ENCODE measurements around the gene USP49. TPM values are rescaled to one million over a fixed set of nuclear protein-coding genes. Genes with fewer than 3 reads are reported as not detected.

USP49 gene
- total RNA-seq, 4 donors from 2014 or later, result 2.3 to 7.9 (median 4.0) TPM

GRCh38 chr6:41939176-41939847, 44.1 kb upstream of the USP49 start:
- WGBS, 2 donors (ENCODE audit: low coverage in 1 of 2), result 20 to 46% methylated on average over 2 to 11 of the region's 11 CpGs

GRCh38 chr6:41938590-41939175, 43.5 kb upstream of the USP49 start:
- DNase-seq, result no peak
- H3K4me3 ChIP-seq, result no peak overlapping the region
- peak overlapping the region; percentile 84 to 95 (median 94) for H3K27ac ChIP-seq
- H3K27me3 ChIP-seq, result no peaks in the 10 kb centered on the region
- TF ChIP-seq POLR2A (IDR thresholded peaks at IDR 0.05) (no peak), EP300 (IDR thresholded peaks at IDR 0.05; ENCODE audit: low read depth) (no peak), CTCF (IDR thresholded peaks at IDR 0.05) (no peak), POLR2AphosphoS5 (IDR thresholded peaks at IDR 0.05) (no peak)
- peaks cover 0 to 20% (median 5%) of the 10 kb centered on the region in 4 donors for H3K36me3 ChIP-seq
- 71 to 72% methylated on average over 2 to 5 of the region's 5 CpGs for WGBS, 2 donors (ENCODE audit: low coverage in 1 of 2)
- in situ Hi-C loops (cut with MboI; ENCODE audit: low pct_ligation_motif_present in 1 of 4, low pct_unique_long_range_greater_than_20kb in 1 of 4, low sequenced_read_pairs in 3 of 4), result loop anchor here in 2 of 4 donors (10.0 to 25.0 kb wide), 2 partner anchors 106 to 274 kb away; partner anchors contain the start of gene MRPS10 (in 1 of the 2)
- H3K4me1 ChIP-seq, result peaks cover 29 to 61% (median 44%) of the 10 kb centered on the region in 4 donors
- no peaks in the 10 kb centered on the region for H3K9me3 ChIP-seq
- intact Hi-C loops (cut with DNase I; ENCODE audit: low total_unique reads), result loop anchor here (5.0 kb wide), 1 partner anchor 104 kb away; no protein-coding TSS in a partner anchor

More at GRCh38 chr6:41939176-41939847, 44.1 kb upstream of the USP49 start:
- Histone ChIP-seq H3K4me1 (peaks cover 29 to 61% (median 44%) of the 10 kb centered on the region in 4 donors), H3K27ac (peak overlapping the region; percentile 84 to 95 (median 94)), H3K27me3 (no peaks in the 10 kb centered on the region), H3K36me3 (peaks cover 0 to 15% (median 5%) of the 10 kb centered on the region in 4 donors), H3K4me3 (no peak overlapping the region), H3K9me3 (no peaks in the 10 kb centered on the region)
- in situ Hi-C loops (cut with MboI; ENCODE audit: low pct_ligation_motif_present in 1 of 4, low pct_unique_long_range_greater_than_20kb in 1 of 4, low sequenced_read_pairs in 3 of 4), result loop anchor here in 2 of 4 donors (10.0 to 25.0 kb wide), 2 partner anchors 105 to 273 kb away; partner anchors contain the start of gene MRPS10 (in 1 of the 2)
- intact Hi-C loops (cut with DNase I; ENCODE audit: low total_unique reads), result loop anchor here (5.0 kb wide), 1 partner anchor 103 kb away; no protein-coding TSS in a partner anchor
- peak; percentile 29 for DNase-seq
- no peak for TF ChIP-seq POLR2A (IDR thresholded peaks at IDR 0.05)
- no peak for TF ChIP-seq CTCF (IDR thresholded peaks at IDR 0.05)
- no peak for TF ChIP-seq EP300 (IDR thresholded peaks at IDR 0.05; ENCODE audit: low read depth)
- no peak for TF ChIP-seq POLR2AphosphoS5 (IDR thresholded peaks at IDR 0.05)

GRCh38 chr6:41937861-41938574, 42.8 kb upstream of the USP49 start:
- no peak for DNase-seq
- Histone ChIP-seq H3K4me3 (no peak overlapping the region), H3K27me3 (no peaks in the 10 kb centered on the region), H3K27ac (peak overlapping the region; percentile 28 to 95 (median 89)), H3K36me3 (peaks cover 0 to 23% (median 6%) of the 10 kb centered on the region in 4 donors), H3K4me1 (peaks cover 29 to 61% (median 44%) of the 10 kb centered on the region in 4 donors), H3K9me3 (no peaks in the 10 kb centered on the region)
- 50% methylated on average over 4 of the region's 4 CpGs; no CpG with 5 or more reads in 1 of the 2 donors for WGBS, 2 donors (ENCODE audit: low coverage in 1 of 2)
- TF ChIP-seq CTCF (IDR thresholded peaks at IDR 0.05) (no peak), POLR2AphosphoS5 (IDR thresholded peaks at IDR 0.05) (no peak), POLR2A (IDR thresholded peaks at IDR 0.05) (no peak), EP300 (IDR thresholded peaks at IDR 0.05; ENCODE audit: low read depth) (no peak)
- in situ Hi-C loops (cut with MboI; ENCODE audit: low pct_ligation_motif_present in 1 of 4, low pct_unique_long_range_greater_than_20kb in 1 of 4, low sequenced_read_pairs in 3 of 4), result loop anchor here in 2 of 4 donors (10.0 to 25.0 kb wide), 2 partner anchors 107 to 274 kb away; partner anchors contain the start of gene MRPS10 (in 1 of the 2)
- intact Hi-C loops (cut with DNase I; ENCODE audit: low total_unique reads), result loop anchor here (5.0 kb wide), 1 partner anchor 104 kb away; no protein-coding TSS in a partner anchor

All from transverse colon (tissue), 4 donors.